HEK293T (cell line): ENCODE results near the gene CCDC152.

ENCODE experiments used
- CTBP1 ChIP-seq: fragments of 450-650 bp; IDR thresholded peaks from 2 replicates; pipeline ENCODE4 v1.6.1; 2016; ENCODE audit warnings: borderline replicate concordance
- ELF4 ChIP-seq: fragments of 450-650 bp; IDR thresholded peaks from 2 replicates; pipeline ENCODE4 v1.6.1; 2017; ENCODE audit warnings: antibody characterized with exemption
- FOXK2 ChIP-seq: fragments of 450-650 bp; IDR thresholded peaks from 2 replicates; pipeline ENCODE4 v1.6.1; 2016; ENCODE audit warnings: mild to moderate bottlenecking
- SP1 ChIP-seq: fragments of 450-650 bp; IDR thresholded peaks from 2 replicates; pipeline ENCODE4 v1.6.1; 2017

DNA sequence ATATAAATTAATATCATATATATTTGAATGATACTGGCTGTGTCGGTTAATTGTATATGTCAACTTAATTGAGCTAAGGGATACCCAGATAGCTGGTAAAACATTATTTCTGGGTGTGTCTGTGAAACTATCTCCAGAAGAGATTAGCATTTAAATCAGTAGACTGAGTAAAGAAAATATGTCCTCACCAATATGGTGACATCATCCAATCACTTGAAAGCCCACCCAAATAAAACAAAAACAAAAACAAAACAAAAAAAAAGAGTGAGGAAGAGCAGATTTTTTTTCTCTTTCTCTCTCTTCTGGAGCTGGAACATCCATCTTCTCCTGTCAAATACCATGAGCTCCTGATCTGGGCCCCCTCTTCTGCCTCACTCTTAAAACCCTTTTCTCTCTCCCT, 15.7 kb upstream of the CCDC152 start:
- TF ChIP-seq SP1 (no peak), FOXK2 (no peak), ELF4 (no peak), CTBP1 (no peak)
